ENCODE data around the gene PLXNA2.

Gene PLXNA2

DNA sequence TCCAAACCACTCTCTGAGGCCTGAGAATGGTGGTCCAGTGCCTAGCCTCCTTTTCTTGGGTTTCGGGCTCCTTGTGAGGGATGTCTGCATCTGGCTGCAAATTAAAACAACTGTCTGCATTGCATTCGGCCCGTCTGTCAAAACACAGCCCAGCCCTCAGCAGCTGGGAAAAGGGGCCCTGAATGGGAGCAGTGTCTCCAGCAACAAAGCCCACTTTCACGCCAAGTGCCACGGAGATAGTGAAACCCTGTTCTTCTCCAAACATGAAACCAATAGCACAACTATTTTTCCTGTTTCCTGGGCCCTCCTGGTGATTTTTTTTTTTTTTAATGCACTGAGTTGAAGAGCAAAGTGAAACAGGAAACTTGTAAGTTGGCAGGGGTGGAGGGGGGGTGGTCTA, 138.4 kb downstream of the PLXNA2 start:
- no peak overlapping the region for H3K4me3 ChIP-seq (replicated peaks; ENCODE audit: low read depth, low read length)
- no peak for DNase-seq (ENCODE audit: extremely low read depth, low read depth)
- TF ChIP-seq, protein P1, sequence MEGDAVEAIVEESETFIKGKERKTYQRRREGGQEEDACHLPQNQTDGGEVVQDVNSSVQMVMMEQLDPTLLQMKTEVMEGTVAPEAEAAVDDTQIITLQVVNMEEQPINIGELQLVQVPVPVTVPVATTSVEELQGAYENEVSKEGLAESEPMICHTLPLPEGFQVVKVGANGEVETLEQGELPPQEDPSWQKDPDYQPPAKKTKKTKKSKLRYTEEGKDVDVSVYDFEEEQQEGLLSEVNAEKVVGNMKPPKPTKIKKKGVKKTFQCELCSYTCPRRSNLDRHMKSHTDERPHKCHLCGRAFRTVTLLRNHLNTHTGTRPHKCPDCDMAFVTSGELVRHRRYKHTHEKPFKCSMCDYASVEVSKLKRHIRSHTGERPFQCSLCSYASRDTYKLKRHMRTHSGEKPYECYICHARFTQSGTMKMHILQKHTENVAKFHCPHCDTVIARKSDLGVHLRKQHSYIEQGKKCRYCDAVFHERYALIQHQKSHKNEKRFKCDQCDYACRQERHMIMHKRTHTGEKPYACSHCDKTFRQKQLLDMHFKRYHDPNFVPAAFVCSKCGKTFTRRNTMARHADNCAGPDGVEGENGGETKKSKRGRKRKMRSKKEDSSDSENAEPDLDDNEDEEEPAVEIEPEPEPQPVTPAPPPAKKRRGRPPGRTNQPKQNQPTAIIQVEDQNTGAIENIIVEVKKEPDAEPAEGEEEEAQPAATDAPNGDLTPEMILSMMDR (IDR thresholded peaks at IDR 0.05; ENCODE audit: low read depth, low read length, missing control alignments) = no peak

DNA sequence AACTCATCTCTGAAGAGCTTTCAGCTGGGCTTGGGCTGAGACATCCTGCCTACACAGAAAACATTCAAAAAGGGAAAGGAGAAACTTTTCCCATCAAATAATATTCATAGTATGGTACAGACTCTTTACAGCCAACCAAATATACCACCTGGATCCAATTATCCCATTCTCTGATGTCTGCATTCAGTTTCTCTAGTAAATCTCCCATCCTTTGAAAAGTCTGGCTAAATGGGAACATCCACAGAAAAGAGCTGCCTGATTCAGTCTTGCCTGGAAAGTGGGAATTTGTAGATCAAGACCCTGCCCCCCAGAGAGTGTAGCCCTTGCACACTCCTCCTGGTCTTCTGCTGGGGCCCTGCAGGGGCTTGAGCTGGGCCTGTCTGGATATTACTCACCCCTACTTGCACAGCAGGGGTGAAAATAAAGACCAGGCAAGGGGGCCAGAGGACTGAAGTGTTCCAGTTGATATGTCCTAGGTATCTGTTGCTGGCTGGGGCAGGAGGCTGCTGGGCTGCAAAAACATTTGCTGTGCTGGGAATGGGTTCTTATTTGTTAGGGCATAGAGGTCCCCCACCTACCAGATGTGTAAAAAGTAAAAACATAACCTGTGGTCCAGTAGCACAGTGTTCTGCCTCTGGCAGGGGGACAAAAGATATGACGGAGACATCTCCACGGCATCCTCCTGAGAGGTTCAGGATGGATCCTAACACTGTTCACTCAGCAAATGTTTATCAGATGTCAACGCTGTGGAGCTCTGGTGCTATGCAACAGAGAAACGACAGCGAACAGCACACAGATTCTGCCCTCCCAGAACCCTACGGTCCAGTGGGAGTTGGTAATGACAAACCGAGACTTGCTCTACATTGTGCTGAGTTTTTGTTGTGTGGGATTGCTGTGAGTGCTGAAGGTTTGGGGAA, 140.3 kb downstream of the PLXNA2 start:
- H3K4me3 ChIP-seq (replicated peaks; ENCODE audit: low read depth, low read length) = no peak overlapping the region
- DNase-seq (ENCODE audit: extremely low read depth, low read depth) = no peak
- TF ChIP-seq, protein P1 (IDR thresholded peaks at IDR 0.05; ENCODE audit: low read depth, low read length, missing control alignments) = no peak

- TF ChIP-seq, protein P1 (IDR thresholded peaks at IDR 0.05; ENCODE audit: low read depth, low read length, missing control alignments) = no peak
- DNase-seq (ENCODE audit: extremely low read depth, low read depth) = no peak
- H3K4me3 ChIP-seq (replicated peaks; ENCODE audit: low read depth, low read length) = no peak overlapping the region
Observed at GRCh38 chr1:208101661-208102431, 142.3 kb downstream of the PLXNA2 start.

DNA sequence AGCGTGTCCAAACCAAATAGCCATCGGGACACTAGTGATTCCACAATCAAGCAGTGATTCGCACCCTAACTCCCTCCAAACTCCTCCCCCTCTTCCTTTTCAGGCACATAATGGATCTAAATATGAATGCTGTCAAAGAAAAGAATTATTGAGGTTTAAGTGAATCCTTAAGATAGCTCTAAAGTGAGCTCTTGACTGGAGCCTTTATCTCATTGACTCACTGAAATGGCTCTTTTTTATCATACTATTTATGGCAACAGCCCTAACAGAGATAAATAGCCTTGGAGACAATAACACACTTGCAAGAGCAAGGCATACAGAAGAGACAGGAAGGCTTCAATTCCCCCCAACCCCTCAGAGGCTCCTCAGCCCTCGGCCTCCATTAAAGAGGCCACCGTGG, 143.3 kb downstream of the PLXNA2 start:
- no peak for DNase-seq (ENCODE audit: extremely low read depth, low read depth)
- H3K4me3 ChIP-seq (replicated peaks; ENCODE audit: low read depth, low read length) = no peak overlapping the region
- TF ChIP-seq, protein P1 (IDR thresholded peaks at IDR 0.05; ENCODE audit: low read depth, low read length, missing control alignments) = no peak

DNA sequence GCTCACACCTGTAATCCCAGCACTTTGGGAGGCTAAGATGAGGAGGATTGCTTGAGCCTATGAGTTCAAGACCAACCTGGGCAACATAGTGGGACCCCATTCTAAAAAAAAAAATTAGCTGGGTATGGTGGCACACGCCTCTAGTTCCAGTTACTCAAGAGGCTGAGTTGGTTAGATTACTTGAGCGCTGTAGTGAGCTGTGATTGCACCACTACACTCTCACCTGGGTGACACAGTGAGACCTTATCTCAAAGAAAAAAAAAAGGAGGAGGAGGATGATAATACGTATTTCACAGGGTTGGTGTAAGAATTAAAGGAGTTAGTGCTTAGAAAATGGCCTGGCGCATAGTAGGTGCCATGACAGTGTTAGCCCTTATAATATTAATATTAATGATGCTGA, 144.1 kb downstream of the PLXNA2 start:
- H3K4me3 ChIP-seq (replicated peaks; ENCODE audit: low read depth, low read length) = no peak overlapping the region
- no peak for DNase-seq (ENCODE audit: extremely low read depth, low read depth)
- TF ChIP-seq, protein P1 (IDR thresholded peaks at IDR 0.05; ENCODE audit: low read depth, low read length, missing control alignments) = no peak

DNA sequence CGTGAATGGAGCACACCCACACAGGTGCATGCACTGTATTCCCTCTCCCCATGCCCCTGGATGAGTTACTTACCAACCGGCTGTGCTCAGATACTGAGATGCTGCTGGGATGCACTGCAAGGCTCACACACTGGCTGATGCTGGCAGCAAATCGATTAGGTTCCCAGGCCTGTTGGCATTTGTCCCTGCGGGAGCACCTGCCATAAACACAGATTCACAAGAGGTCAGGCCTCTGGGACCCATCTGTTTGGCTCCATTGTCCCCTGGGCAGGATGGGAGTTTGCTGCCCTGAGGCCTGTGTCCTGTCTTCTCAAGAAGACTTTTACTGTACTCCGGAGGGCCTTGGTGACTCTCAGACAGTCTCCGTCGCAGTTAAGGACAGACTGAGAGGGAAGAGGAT, 145.4 kb downstream of the PLXNA2 start:
- TF ChIP-seq, protein P1 (IDR thresholded peaks at IDR 0.05; ENCODE audit: low read depth, low read length, missing control alignments) = no peak
- no peak for DNase-seq (ENCODE audit: extremely low read depth, low read depth)
- no peak overlapping the region for H3K4me3 ChIP-seq (replicated peaks; ENCODE audit: low read depth, low read length)

Measured in HFF-Myc (cell line).